ENCODE measurements around the gene TMPRSS5.

TMPRSS5 gene

GRCh38 chr11:113668255-113668654, 37.9 kb downstream of the TMPRSS5 start:
- Histone ChIP-seq H3K36me3 (ENCODE audit: control insufficient read depth, insufficient read depth, low read length) (no peaks in the 10 kb centered on the region), H3K4me1 (ENCODE audit: control insufficient read depth, insufficient read depth, low read length, poor library complexity, severe bottlenecking) (peaks cover 3% of the 10 kb centered on the region), H3K9me3 (ENCODE audit: control insufficient read depth, low read length) (no peaks in the 10 kb centered on the region), H3K27ac (ENCODE audit: low read depth, low read length, severe bottlenecking) (no peak overlapping the region), H3K4me3 (ENCODE audit: extremely low read depth, insufficient read depth, low read length, poor library complexity, severe bottlenecking) (no peak overlapping the region)

GRCh38 chr11:113667801-113668200, 38.3 kb downstream of the TMPRSS5 start:
- Histone ChIP-seq H3K9me3 (ENCODE audit: control insufficient read depth, low read length) (no peaks in the 10 kb centered on the region), H3K4me1 (ENCODE audit: control insufficient read depth, insufficient read depth, low read length, poor library complexity, severe bottlenecking) (peaks cover 3% of the 10 kb centered on the region), H3K36me3 (ENCODE audit: control insufficient read depth, insufficient read depth, low read length) (no peaks in the 10 kb centered on the region), H3K27ac (ENCODE audit: low read depth, low read length, severe bottlenecking) (no peak overlapping the region), H3K4me3 (ENCODE audit: extremely low read depth, insufficient read depth, low read length, poor library complexity, severe bottlenecking) (no peak overlapping the region)
- WGBS, 2 experiments (ENCODE audit: insufficient coverage in 2 of 2) = no CpG with 5 or more reads among the region's 1 CpG

GRCh38 chr11:113666584-113666983, 39.5 kb downstream of the TMPRSS5 start:
- no peaks in the 10 kb centered on the region for H3K9me3 ChIP-seq (ENCODE audit: control insufficient read depth, low read length)
- no CpG with 5 or more reads among the region's 2 CpGs for WGBS, 2 experiments (ENCODE audit: insufficient coverage in 2 of 2)
- H3K36me3 ChIP-seq (ENCODE audit: control insufficient read depth, insufficient read depth, low read length) = no peaks in the 10 kb centered on the region
- H3K4me1 ChIP-seq (ENCODE audit: control insufficient read depth, insufficient read depth, low read length, poor library complexity, severe bottlenecking) = peaks cover 3% of the 10 kb centered on the region
- H3K27ac ChIP-seq (ENCODE audit: low read depth, low read length, severe bottlenecking) = no peak overlapping the region
- no peak overlapping the region for H3K4me3 ChIP-seq (ENCODE audit: extremely low read depth, insufficient read depth, low read length, poor library complexity, severe bottlenecking)

- Histone ChIP-seq H3K9me3 (ENCODE audit: control insufficient read depth, low read length) (no peaks in the 10 kb centered on the region), H3K27ac (ENCODE audit: low read depth, low read length, severe bottlenecking) (no peak overlapping the region), H3K36me3 (ENCODE audit: control insufficient read depth, insufficient read depth, low read length) (no peaks in the 10 kb centered on the region), H3K4me3 (ENCODE audit: extremely low read depth, insufficient read depth, low read length, poor library complexity, severe bottlenecking) (no peak overlapping the region), H3K4me1 (ENCODE audit: control insufficient read depth, insufficient read depth, low read length, poor library complexity, severe bottlenecking) (peaks cover 3% of the 10 kb centered on the region)
- 84 to 90% methylated on average over 7 of the region's 9 CpGs for WGBS, 2 experiments (ENCODE audit: insufficient coverage in 2 of 2)
Measured at GRCh38 chr11:113664981-113665710, 41.0 kb downstream of the TMPRSS5 start.

GRCh38 chr11:113664069-113664980, 41.8 kb downstream of the TMPRSS5 start:
- WGBS, 2 experiments (ENCODE audit: insufficient coverage in 2 of 2) = 90 to 95% methylated on average over 5 to 6 of the region's 11 CpGs
- H3K27ac ChIP-seq (ENCODE audit: low read depth, low read length, severe bottlenecking) = no peak overlapping the region

GRCh38 chr11:113663567-113663966, 42.5 kb downstream of the TMPRSS5 start:
- Histone ChIP-seq H3K4me1 (ENCODE audit: control insufficient read depth, insufficient read depth, low read length, poor library complexity, severe bottlenecking) (peaks cover 3% of the 10 kb centered on the region), H3K4me3 (ENCODE audit: extremely low read depth, insufficient read depth, low read length, poor library complexity, severe bottlenecking) (no peak overlapping the region), H3K36me3 (ENCODE audit: control insufficient read depth, insufficient read depth, low read length) (no peaks in the 10 kb centered on the region), H3K9me3 (ENCODE audit: control insufficient read depth, low read length) (no peaks in the 10 kb centered on the region), H3K27ac (ENCODE audit: low read depth, low read length, severe bottlenecking) (no peak overlapping the region)
- WGBS, 2 experiments (ENCODE audit: insufficient coverage in 2 of 2) = 100% methylated on average over 1 of the region's 2 CpGs; no CpG with 5 or more reads in 1 of the 2 experiments

More at GRCh38 chr11:113664069-113664980, 41.8 kb downstream of the TMPRSS5 start:
- no peaks in the 10 kb centered on the region for H3K36me3 ChIP-seq (ENCODE audit: control insufficient read depth, insufficient read depth, low read length)
- no peak overlapping the region for H3K4me3 ChIP-seq (ENCODE audit: extremely low read depth, insufficient read depth, low read length, poor library complexity, severe bottlenecking)
- H3K4me1 ChIP-seq (ENCODE audit: control insufficient read depth, insufficient read depth, low read length, poor library complexity, severe bottlenecking) = peaks cover 3% of the 10 kb centered on the region
- no peaks in the 10 kb centered on the region for H3K9me3 ChIP-seq (ENCODE audit: control insufficient read depth, low read length)

- WGBS, 2 experiments (ENCODE audit: insufficient coverage in 2 of 2) = 80% methylated on average over 5 of the region's 5 CpGs; no CpG with 5 or more reads in 1 of the 2 experiments
- no peak overlapping the region for H3K27ac ChIP-seq (ENCODE audit: low read depth, low read length, severe bottlenecking)
- H3K4me1 ChIP-seq (ENCODE audit: control insufficient read depth, insufficient read depth, low read length, poor library complexity, severe bottlenecking) = no peaks in the 10 kb centered on the region
- H3K4me3 ChIP-seq (ENCODE audit: extremely low read depth, insufficient read depth, low read length, poor library complexity, severe bottlenecking) = no peak overlapping the region
- H3K36me3 ChIP-seq (ENCODE audit: control insufficient read depth, insufficient read depth, low read length) = no peaks in the 10 kb centered on the region
- H3K9me3 ChIP-seq (ENCODE audit: control insufficient read depth, low read length) = no peaks in the 10 kb centered on the region
Measured at GRCh38 chr11:113655771-113656170, 50.3 kb downstream of the TMPRSS5 start.

GRCh38 chr11:113651023-113651422, 55.1 kb downstream of the TMPRSS5 start:
- Histone ChIP-seq H3K4me3 (ENCODE audit: extremely low read depth, insufficient read depth, low read length, poor library complexity, severe bottlenecking) (no peak overlapping the region), H3K27ac (ENCODE audit: low read depth, low read length, severe bottlenecking) (no peak overlapping the region), H3K9me3 (ENCODE audit: control insufficient read depth, low read length) (peaks cover 6% of the 10 kb centered on the region), H3K4me1 (ENCODE audit: control insufficient read depth, insufficient read depth, low read length, poor library complexity, severe bottlenecking) (no peaks in the 10 kb centered on the region), H3K36me3 (ENCODE audit: control insufficient read depth, insufficient read depth, low read length) (no peaks in the 10 kb centered on the region)
- WGBS, 2 experiments (ENCODE audit: insufficient coverage in 2 of 2) = 80 to 86% methylated on average over 1 to 2 of the region's 5 CpGs

GRCh38 chr11:113649311-113649710, 56.8 kb downstream of the TMPRSS5 start:
- H3K9me3 ChIP-seq (ENCODE audit: control insufficient read depth, low read length) = peaks cover 6% of the 10 kb centered on the region
- H3K4me3 ChIP-seq (ENCODE audit: extremely low read depth, insufficient read depth, low read length, poor library complexity, severe bottlenecking) = no peak overlapping the region
- WGBS, 2 experiments (ENCODE audit: insufficient coverage in 2 of 2) = 91 to 93% methylated on average over 13 to 20 of the region's 20 CpGs
- no peak overlapping the region for H3K27ac ChIP-seq (ENCODE audit: low read depth, low read length, severe bottlenecking)
- no peaks in the 10 kb centered on the region for H3K4me1 ChIP-seq (ENCODE audit: control insufficient read depth, insufficient read depth, low read length, poor library complexity, severe bottlenecking)
- H3K36me3 ChIP-seq (ENCODE audit: control insufficient read depth, insufficient read depth, low read length) = no peaks in the 10 kb centered on the region

- WGBS, 2 experiments (ENCODE audit: insufficient coverage in 2 of 2) = 61 to 95% methylated on average over 2 to 4 of the region's 4 CpGs
- Histone ChIP-seq H3K4me1 (ENCODE audit: control insufficient read depth, insufficient read depth, low read length, poor library complexity, severe bottlenecking) (no peaks in the 10 kb centered on the region), H3K4me3 (ENCODE audit: extremely low read depth, insufficient read depth, low read length, poor library complexity, severe bottlenecking) (no peak overlapping the region)
Measured at GRCh38 chr11:113647856-113648255, 58.3 kb downstream of the TMPRSS5 start.

More at GRCh38 chr11:113647856-113648255, 58.3 kb downstream of the TMPRSS5 start:
- Histone ChIP-seq H3K9me3 (ENCODE audit: control insufficient read depth, low read length) (peaks cover 6% of the 10 kb centered on the region), H3K27ac (ENCODE audit: low read depth, low read length, severe bottlenecking) (no peak overlapping the region), H3K36me3 (ENCODE audit: control insufficient read depth, insufficient read depth, low read length) (no peaks in the 10 kb centered on the region)
